Endothelial cell of umbilical vein (primary cell): ENCODE measurements around the gene PDZD4. TPM values are rescaled to one million over a fixed set of nuclear protein-coding genes. Genes with fewer than 3 reads are reported as not detected.

ENCODE experiments used
- BruUV-seq: library from RNA; stranded (reverse); fragments of 400-500 nt; replicated peaks from 2 replicates; lab custom pipeline; 2021; lab: Mats Ljungman, UMichigan
- CTCF ChIA-PET: fragments of 300-600, 350-600 bp; sonication (Branson Sonifier 250); formaldehyde crosslinking; loops from one replicate; lab custom pipeline; 2021; ENCODE audit warnings: antibody characterized with exemption, inconsistent platforms; lab: Charles Lee
- POLR2A ChIA-PET: fragments of 300-600, 350-600 bp; sonication (Branson Sonifier 250); formaldehyde crosslinking; loops from one replicate; lab custom pipeline; 2021; ENCODE audit warnings: antibody characterized with exemption, inconsistent platforms; lab: Charles Lee
- DNase-seq: peaks from one replicate; pipeline ENCODE4 v3.0.0-alpha.2; 2011; ENCODE audit warnings: low read depth, low spot score
- FAIRE-seq: peaks from 2 replicates; lab custom pipeline; 2011; peaks lifted over from hg19 to GRCh38; lab: Jason Lieb, UNC
- H2AFZ ChIP-seq: 2 replicates; pipeline ENCODE4 v1.6.0; 2012; ENCODE audit warnings: low read depth, low read length, control low read depth, inconsistent platforms
- H3K27ac ChIP-seq: 2 replicates; pipeline ENCODE4 v1.5.1; 2011; ENCODE audit warnings: low read depth, mild to moderate bottlenecking, control low read depth, low read length, moderate library complexity; ENCODE audit not compliant: insufficient read depth
- H3K27me3 ChIP-seq, 2 experiments: 2 replicates each; pipeline versions ENCODE4 v1.6.0 to v1.6.1; 2011; ENCODE audit warnings: low read length in 2 of 2, mixed read lengths in 1 of 2; ENCODE audit not compliant: control insufficient read depth in 2 of 2, insufficient read depth in 2 of 2
- H3K36me3 ChIP-seq, 2 experiments: 2 replicates in 1 of 2; 3 replicates in 1 of 2; pipeline ENCODE4 v1.5.1; 2011; ENCODE audit warnings: low read length in 2 of 2, mild to moderate bottlenecking in 1 of 2, moderate library complexity in 1 of 2; ENCODE audit not compliant: control insufficient read depth in 2 of 2, insufficient read depth in 2 of 2; ENCODE audit errors: extremely low read depth in 1 of 2
- H3K4me1 ChIP-seq: 3 replicates; pipeline ENCODE4 v1.5.1; 2011; ENCODE audit warnings: mild to moderate bottlenecking, low read length; ENCODE audit not compliant: control insufficient read depth, insufficient read depth; ENCODE audit errors: extremely low read depth
- H3K4me2 ChIP-seq: 2 replicates; pipeline ENCODE4 v1.6.1; 2011; ENCODE audit warnings: low read length, control low read depth, mixed read lengths; ENCODE audit not compliant: insufficient read depth
- H3K4me3 ChIP-seq, 3 experiments: fragments of 200-600 bp in 1 of 3; sonication (generic), shearing (Covaris generic) in 1 of 3; replicated peaks in 1 of 3; 2 replicates each; pipeline ENCODE4 v1.5.1; 2011 to 2016; ENCODE audit warnings: control low read depth in 3 of 3, low read length in 3 of 3, mild to moderate bottlenecking in 2 of 3, inconsistent platforms in 1 of 3, low read depth in 1 of 3, moderate library complexity in 1 of 3; ENCODE audit not compliant: insufficient read depth in 1 of 3
- H3K79me2 ChIP-seq: 2 replicates; pipeline ENCODE4 v1.6.0; 2012; ENCODE audit warnings: low read length, inconsistent platforms; ENCODE audit not compliant: control insufficient read depth, insufficient read depth
- H3K9ac ChIP-seq: replicated peaks from 2 replicates; pipeline ENCODE3; 2011; ENCODE audit warnings: low read length, control low read depth; ENCODE audit not compliant: insufficient read depth; ENCODE audit errors: extremely low read depth
- H3K9me1 ChIP-seq: replicated peaks from 3 replicates; pipeline ENCODE4 v1.6.0; 2011; ENCODE audit warnings: mild to moderate bottlenecking, low read length; ENCODE audit not compliant: control insufficient read depth, insufficient read depth; ENCODE audit errors: extremely low read depth
- H3K9me3 ChIP-seq: replicated peaks from 2 replicates; pipeline ENCODE4 v1.5.1; 2012; ENCODE audit warnings: low read length, inconsistent platforms; ENCODE audit not compliant: control insufficient read depth, insufficient read depth
- H4K20me1 ChIP-seq: replicated peaks from 2 replicates; pipeline ENCODE3; 2011; ENCODE audit warnings: mild to moderate bottlenecking, low read length; ENCODE audit not compliant: control insufficient read depth, insufficient read depth; ENCODE audit errors: extremely low read depth
- CTCF ChIP-seq, 2 donors: IDR thresholded peaks; 1 replicate in 1 of 2; 2 replicates in 1 of 2; pipeline ENCODE4 v1.5.1; 2011; ENCODE audit warnings: low read length in 2 of 2, mild to moderate bottlenecking in 2 of 2, moderate library complexity in 2 of 2, control low read depth in 1 of 2, inconsistent platforms in 1 of 2, low read depth in 1 of 2; ENCODE audit not compliant: insufficient read depth in 1 of 2; ENCODE audit errors: extremely low read depth in 1 of 2
- EZH2 ChIP-seq: IDR thresholded peaks from 2 replicates; pipeline ENCODE4 v1.6.1; 2012; ENCODE audit warnings: borderline replicate concordance, low read depth, mild to moderate bottlenecking, moderate library complexity, low read length, inconsistent platforms; ENCODE audit not compliant: severe bottlenecking
- FOS ChIP-seq: IDR thresholded peaks from 2 replicates; pipeline ENCODE4 v1.6.1; 2011; ENCODE audit warnings: mild to moderate bottlenecking, low read length, moderate library complexity, borderline replicate concordance; ENCODE audit not compliant: insufficient read depth
- JUN ChIP-seq: IDR thresholded peaks from 2 replicates; pipeline ENCODE4 v1.6.1; 2011; ENCODE audit warnings: borderline replicate concordance, low read depth; ENCODE audit not compliant: insufficient read length, insufficient read depth
- MYC ChIP-seq: IDR thresholded peaks from one replicate; pipeline ENCODE4 v1.6.1; 2011; ENCODE audit warnings: mild to moderate bottlenecking, low read depth, low read length
- POLR2A ChIP-seq: IDR thresholded peaks from 2 replicates; pipeline ENCODE4 v1.6.1; 2012; ENCODE audit warnings: low read depth, mild to moderate bottlenecking, control low read depth, low read length
- POLR2AphosphoS5 ChIP-seq: IDR thresholded peaks from 2 replicates; pipeline ENCODE4 v1.6.1; 2012; ENCODE audit warnings: low read depth, mild to moderate bottlenecking, control low read depth, low read length, moderate library complexity; ENCODE audit not compliant: insufficient read depth
- dilution Hi-C: fragments of 300-500 bp; cut with MboI; formaldehyde crosslinking; loops from one replicate; pipeline ENCODE4 v1.15.0; 2019; ENCODE audit warnings: low sequenced_read_pairs; ENCODE audit not compliant: extremely low pct_ligation_motif_present
- intact Hi-C: fragments of 100-400 bp; cut with micrococcal nuclease; formaldehyde crosslinking; loops from one replicate; pipeline ENCODE4 v1.10.0; 2022
- polyA plus RNA-seq, 4 experiments: library from polyadenylated mRNA; depleted of rRNA in 3 of 4; stranded (reverse) in 3 of 4; unstranded in 1 of 4; fragments of >200 nt; gene quantifications; 2 replicates each; pipeline versions ENCODE4 v1.2.1 to v1.2.3, GENCODE V29; 2011 to 2012; ENCODE audit warnings: missing spikeins in 1 of 4
- total RNA-seq: library from RNA; stranded (reverse); gene quantifications from 2 replicates; pipeline ENCODE4 v1.2.3, GENCODE V29; 2021

PDZD4 gene
- total and polyA plus RNA-seq, 2 donors (not counting 3 experiments of a cell fraction or from before 2014, with no cell fraction given) = 0.07 to 0.09 TPM

- H3K36me3 ChIP-seq = peaks cover 0 to 5% of the 10 kb centered on the region in 2 experiments
- no peaks in the 10 kb centered on the region for H3K4me1 ChIP-seq
- no peak overlapping the region for H3K27ac ChIP-seq
- H3K9me3 ChIP-seq = no peaks in the 10 kb centered on the region
- ChIA-PET POLR2A (no interaction called here), CTCF (interaction anchor here (1.1 to 1.3 kb wide), 2 partner anchors 11 to 144 kb away, joined by 3 read pairs; no protein-coding TSS in a partner anchor)
- H3K79me2 ChIP-seq = no peaks in the 10 kb centered on the region
- H2AFZ ChIP-seq = no peak overlapping the region
- no peak overlapping the region for H3K4me3 ChIP-seq
- BruUV-seq = no TSS peak
- H3K9me1 ChIP-seq = no peaks in the 10 kb centered on the region
- no peak for TF ChIP-seq JUN
- TF ChIP-seq EZH2 = no peak
- no peak for TF ChIP-seq POLR2A
- no peak for TF ChIP-seq CTCF (IDR thresholded peaks at IDR 0.05; ENCODE audit: extremely low read depth in 1 of 2, insufficient read depth in 1 of 2, low read depth in 1 of 2, low read length in 2 of 2)
- TF ChIP-seq POLR2AphosphoS5 = no peak
- no peak for TF ChIP-seq MYC
- TF ChIP-seq FOS = no peak
- H4K20me1 ChIP-seq = no peaks in the 10 kb centered on the region
- no peak overlapping the region for H3K9ac ChIP-seq
- no peak overlapping the region for H3K4me2 ChIP-seq
- H3K27me3 ChIP-seq = no peaks in the 10 kb centered on the region
- no peak for DNase-seq
- intact Hi-C loops = no loop called here
- no peak for FAIRE-seq
- dilution Hi-C loops = no loop called here
Observed at GRCh38 chrX:153778684-153779101, 51.7 kb downstream of the PDZD4 start.
